H1 (cell line): ENCODE data around the gene SAAL1. TPM values are rescaled to one million over a fixed set of nuclear protein-coding genes. Genes with fewer than 3 reads are reported as not detected.

Source experiments
- CEBPB ChIP-seq: IDR thresholded peaks from 2 replicates; pipeline ENCODE4 v1.6.1; 2012; ENCODE audit warnings: low read depth, low read length
- CHD7 ChIP-seq: fragments of 300-600 bp; sonication (generic); IDR thresholded peaks from 2 replicates; pipeline ENCODE4 v1.7.1; 2012; ENCODE audit warnings: low read length, moderate library complexity, mild to moderate bottlenecking, inconsistent platforms; ENCODE audit not compliant: insufficient replicate concordance
- CTBP2 ChIP-seq: IDR thresholded peaks from 2 replicates; pipeline ENCODE4 v1.7.0; 2011; ENCODE audit warnings: borderline replicate concordance, mild to moderate bottlenecking, moderate library complexity, mixed read lengths, low read length; ENCODE audit not compliant: insufficient read depth, insufficient read length
- E2F6 ChIP-seq: IDR thresholded peaks from 2 replicates; pipeline ENCODE4 v1.6.1; 2012; ENCODE audit warnings: inconsistent platforms
- MAFK ChIP-seq: IDR thresholded peaks from 2 replicates; pipeline ENCODE4 v1.6.1; 2012; ENCODE audit warnings: low read depth, mild to moderate bottlenecking, improper control_type of control experiment, low read length
- MAX ChIP-seq: IDR thresholded peaks from 2 replicates; pipeline ENCODE4 v1.6.1; 2012; ENCODE audit warnings: inconsistent platforms
- NANOG ChIP-seq: IDR thresholded peaks from 2 replicates; pipeline ENCODE4 v1.6.1; 2011; ENCODE audit warnings: low read length, low read depth, mild to moderate bottlenecking, inconsistent platforms; ENCODE audit not compliant: insufficient read depth, poor library complexity, severe bottlenecking
- SIRT6 ChIP-seq: IDR thresholded peaks from one replicate; pipeline ENCODE4 v1.7.1; 2012; ENCODE audit warnings: low read length, inconsistent platforms
- SP2 ChIP-seq: IDR thresholded peaks from 2 replicates; pipeline ENCODE4 v1.6.1; 2012; ENCODE audit warnings: mild to moderate bottlenecking, low read length, inconsistent platforms
- SRF ChIP-seq: IDR thresholded peaks from 2 replicates; pipeline ENCODE4 v1.6.1; 2011; ENCODE audit warnings: mild to moderate bottlenecking, low read depth, low read length, moderate library complexity
- TAF7 ChIP-seq: optimal IDR thresholded peaks from 2 replicates; pipeline ENCODE3; 2011; ENCODE audit warnings: low read depth, mild to moderate bottlenecking, inconsistent platforms, low read length, moderate library complexity, borderline replicate concordance
- polyA plus RNA-seq, 7 experiments: library from polyadenylated mRNA; depleted of rRNA in 3 of 7; stranded (reverse) in 5 of 7; unstranded in 2 of 7; fragments of >200 nt in 5 of 7; fragments of 200-250 nt in 2 of 7; gene quantifications; 1 replicate in 5 of 7; 2 replicates in 1 of 7; 4 replicates in 1 of 7; pipeline versions ENCODE4 v1.2.1 to v1.2.3, GENCODE V29; 2011 to 2013; ENCODE audit warnings: missing spikeins in 2 of 7, mixed read lengths in 2 of 7
- total RNA-seq: library from RNA; stranded (reverse); fragmentation: NEBNext Ultra II Directional; extraction: Animal tissue kit (Norgen Biotek cat#: 25700); gene quantifications from 2 replicates; pipeline ENCODE4 v1.2.1, GENCODE V29; 2021

SAAL1 gene
- total and polyA plus RNA-seq, 2 of the 8 experiments (the other 6 are each of a cell fraction or from before 2014, with no cell fraction given): 26.4 to 46.6 TPM

- TF ChIP-seq CHD7 (no peak), CEBPB (no peak), CTBP2 (no peak), MAX (no peak), SIRT6 (no peak), SP2 (no peak), TAF7 (no peak), E2F6 (no peak), MAFK (no peak), SRF (no peak), NANOG (no peak)
Measured at GRCh38 chr11:18088366-18088765, 17.5 kb downstream of the SAAL1 start (continued).
